Bronchial epithelial cell (primary cell): Measurements from ENCODE around the gene MC1R. TPM values are rescaled to one million over a fixed set of nuclear protein-coding genes. Genes with fewer than 3 reads are reported as not detected.

Experiments
- DNase-seq: peaks from one replicate; pipeline ENCODE4 v3.0.0-alpha.2; 2010; ENCODE audit warnings: low read depth
- FAIRE-seq: peaks from 2 replicates; lab custom pipeline; 2011; peaks lifted over from hg19 to GRCh38; lab: Jason Lieb, UNC
- H3K27me3 ChIP-seq: 2 replicates; pipeline ENCODE4 v1.5.1; 2011; ENCODE audit warnings: low read length; ENCODE audit not compliant: control insufficient read depth, insufficient read depth
- H3K36me3 ChIP-seq: 2 replicates; pipeline ENCODE4 v1.5.1; 2011; ENCODE audit warnings: low read length; ENCODE audit not compliant: control insufficient read depth, insufficient read depth
- H3K4me3 ChIP-seq: 2 replicates; pipeline ENCODE4 v1.5.1; 2011; ENCODE audit warnings: mild to moderate bottlenecking, low read depth, low read length, control low read depth
- CTCF ChIP-seq: IDR thresholded peaks from 2 replicates; pipeline ENCODE4 v1.5.1; 2011; ENCODE audit warnings: mild to moderate bottlenecking, moderate library complexity, low read length, control low read depth, inconsistent platforms; ENCODE audit not compliant: insufficient read depth, severe bottlenecking
- total RNA-seq: library from RNA; depleted of rRNA; stranded (reverse); fragments of >200 nt; gene quantifications from 2 replicates; pipeline ENCODE4 v1.2.1, GENCODE V29; 2014

MC1R gene
- total RNA-seq, 1 donor from 2014 or later = 1.6 TPM

- DNase-seq (no peak), FAIRE-seq (no peak)
- no peaks in the 10 kb centered on the region for H3K36me3 ChIP-seq
- TF ChIP-seq CTCF = no peak
- no peak overlapping the region for H3K4me3 ChIP-seq
- H3K27me3 ChIP-seq = no peaks in the 10 kb centered on the region
These were observed 51.2 kb downstream of the MC1R start for GRCh38 chr16:89969741-89970410.

Other genes starting within 250 kb of the MC1R start
- 30.5 and 280 TPM in 2 replicates for gene CDK10, start 232.2 kb upstream of the MC1R start, total RNA-seq
- gene SPATA2L, start 217.2 kb upstream of the MC1R start, total RNA-seq = 12.1 and 14.2 TPM in 2 replicates
- 3.4 and 4.6 TPM in 2 replicates for gene VPS9D1, start 198.0 kb upstream of the MC1R start, total RNA-seq
- gene ZNF276, start 197.3 kb upstream of the MC1R start, total RNA-seq = 12.9 and 15.5 TPM in 2 replicates
- 0.79 and 1.2 TPM in 2 replicates for gene FANCA, start 102.2 kb upstream of the MC1R start, total RNA-seq
- gene SPIRE2, start 90.4 kb upstream of the MC1R start, total RNA-seq = 0.79 and 1.7 TPM in 2 replicates
- gene TCF25, start 45.3 kb upstream of the MC1R start, total RNA-seq = 69.5 and 140 TPM in 2 replicates
- 23.7 and 24.5 TPM in 2 replicates for gene TUBB3, start 4.5 kb downstream of the MC1R start, total RNA-seq
- gene DEF8, start 29.9 kb downstream of the MC1R start, total RNA-seq = 62.9 and 80.6 TPM in 2 replicates
- gene DBNDD1, start 100.6 kb downstream of the MC1R start, total RNA-seq = 1.3 and 5.6 TPM in 2 replicates
- not detected in 2 replicates for gene PRDM7, start 158.5 kb downstream of the MC1R start, total RNA-seq